ENCODE results near the gene ARHGAP10.

- no peak for TF ChIP-seq GATA2 (IDR thresholded peaks at IDR 0.05; ENCODE audit: low read depth, low read length)
- no peak for TF ChIP-seq GATA3 (IDR thresholded peaks at IDR 0.05; ENCODE audit: low read depth, low read length)
Measured at GRCh38 chr4:147996859-147997258, 265.0 kb downstream of the ARHGAP10 start.

Data from SH-SY5Y (cell line).